ENCODE measurements around the gene PLXNB1. TPM values are rescaled to one million over a fixed set of nuclear protein-coding genes. Genes with fewer than 3 reads are reported as not detected.

The PLXNB1 gene
- total and polyA plus RNA-seq, 4 donors = 36.0 to 123 (median 86.1) TPM

DNA sequence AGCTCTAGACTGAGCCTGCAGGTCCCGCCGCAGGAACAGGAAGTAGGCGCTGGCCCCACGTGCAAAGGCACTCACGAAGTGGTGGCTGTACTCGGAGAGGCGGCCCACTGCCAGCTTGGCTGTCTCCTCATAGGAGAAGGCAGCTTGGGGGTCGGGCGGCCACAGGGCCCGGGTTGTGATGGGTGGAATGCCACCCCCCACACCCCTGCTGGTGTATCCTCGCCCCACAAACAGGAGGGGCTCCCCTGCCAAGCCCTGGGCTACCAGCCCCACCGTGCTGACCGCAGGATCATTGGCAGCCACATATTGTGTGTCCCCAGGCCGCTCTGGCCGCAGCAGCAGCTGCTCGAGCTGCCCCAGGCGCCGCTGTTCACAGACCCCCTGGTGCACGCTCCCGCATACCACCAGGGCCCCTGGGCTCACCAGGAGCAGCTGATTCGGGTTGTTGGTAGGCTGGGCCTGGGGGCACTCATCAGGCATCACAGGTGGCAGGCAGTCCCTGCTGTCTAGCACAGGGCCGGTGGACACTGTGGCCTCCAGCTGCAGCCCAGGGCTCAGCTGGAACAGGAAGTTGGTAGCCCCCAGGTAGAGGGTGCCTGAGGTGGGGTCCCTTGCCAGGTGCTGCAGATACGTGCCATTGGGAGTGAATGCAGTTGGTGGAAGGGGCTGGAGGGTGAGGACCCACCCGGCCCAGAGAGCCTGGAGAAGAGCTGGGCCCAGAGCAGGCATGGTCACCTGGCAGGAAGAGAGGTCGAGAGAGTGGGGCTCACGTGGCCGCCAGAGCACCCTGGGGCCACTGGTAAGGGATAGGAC lies 5.8 kb downstream of the PLXNB1 start:
- peaks cover 0 to 40% (median 23%) of the 10 kb centered on the region in 5 donors for H3K4me1 ChIP-seq (ENCODE audit: control insufficient read depth in 5 of 5, insufficient read depth in 5 of 5, low read length in 5 of 5)
- DNase-seq = no peak

DNA sequence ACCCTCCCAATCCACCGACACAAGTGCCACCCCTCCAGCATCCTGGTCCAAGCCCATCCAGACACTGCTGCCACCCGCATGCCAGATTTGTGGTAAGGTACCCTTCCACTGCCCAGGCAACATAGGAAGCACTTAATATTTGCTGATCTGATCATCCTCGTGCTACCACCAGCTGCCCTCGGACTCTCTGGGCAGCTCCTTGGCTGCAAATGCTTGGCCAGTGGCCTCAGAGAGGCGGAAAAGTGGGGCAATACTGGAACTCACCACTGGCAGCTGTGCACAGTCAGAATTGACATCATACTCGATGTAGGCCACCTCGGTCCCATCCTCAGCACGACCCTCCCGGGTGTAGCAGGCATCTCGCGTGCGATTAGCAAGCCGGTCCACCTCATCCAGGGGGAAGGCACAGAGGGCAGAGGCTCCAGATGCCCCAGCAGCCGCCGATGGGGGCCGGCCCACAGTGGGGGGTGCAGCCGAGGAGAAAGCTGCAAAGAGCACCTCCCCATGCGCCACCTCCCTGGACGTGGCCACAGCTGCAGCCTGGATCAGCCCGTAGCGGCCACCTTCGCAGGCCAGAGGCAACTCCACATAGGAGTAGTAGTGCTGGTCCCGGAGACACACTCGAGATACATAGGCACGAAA lies 6.5 kb downstream of the PLXNB1 start:
- whole genome bisulfite sequencing, 2 donors = 87 to 89% methylated on average over 25 of the region's 25 CpGs

More for the DNA sequence above, 5.8 kb downstream of the PLXNB1 start:
- ATAC-seq (ENCODE audit: insufficient read depth, low FRiP score) = no peak
- H3K9me3 ChIP-seq (ENCODE audit: control insufficient read depth in 4 of 4, insufficient read depth in 3 of 4, low read length in 3 of 4) = no peaks in the 10 kb centered on the region
- H3K9ac ChIP-seq (ENCODE audit: insufficient read depth in 1 of 2, low read length in 2 of 2) = peak overlapping the region in 1 of 2 donors; percentile 32
- H3K27me3 ChIP-seq (ENCODE audit: control insufficient read depth in 3 of 3, insufficient read depth in 3 of 3, low read length in 2 of 3) = no peaks in the 10 kb centered on the region
- WGBS, 2 donors = 85 to 88% methylated on average over 27 of the region's 27 CpGs
- peaks cover 0 to 25% (median 4%) of the 10 kb centered on the region in 4 donors for H3K36me3 ChIP-seq (ENCODE audit: control insufficient read depth in 4 of 4, insufficient read depth in 4 of 4, low read length in 4 of 4)
- no peak overlapping the region for H3K27ac ChIP-seq (ENCODE audit: low read depth in 1 of 2, low read length in 1 of 2)
- TF ChIP-seq, protein P1, sequence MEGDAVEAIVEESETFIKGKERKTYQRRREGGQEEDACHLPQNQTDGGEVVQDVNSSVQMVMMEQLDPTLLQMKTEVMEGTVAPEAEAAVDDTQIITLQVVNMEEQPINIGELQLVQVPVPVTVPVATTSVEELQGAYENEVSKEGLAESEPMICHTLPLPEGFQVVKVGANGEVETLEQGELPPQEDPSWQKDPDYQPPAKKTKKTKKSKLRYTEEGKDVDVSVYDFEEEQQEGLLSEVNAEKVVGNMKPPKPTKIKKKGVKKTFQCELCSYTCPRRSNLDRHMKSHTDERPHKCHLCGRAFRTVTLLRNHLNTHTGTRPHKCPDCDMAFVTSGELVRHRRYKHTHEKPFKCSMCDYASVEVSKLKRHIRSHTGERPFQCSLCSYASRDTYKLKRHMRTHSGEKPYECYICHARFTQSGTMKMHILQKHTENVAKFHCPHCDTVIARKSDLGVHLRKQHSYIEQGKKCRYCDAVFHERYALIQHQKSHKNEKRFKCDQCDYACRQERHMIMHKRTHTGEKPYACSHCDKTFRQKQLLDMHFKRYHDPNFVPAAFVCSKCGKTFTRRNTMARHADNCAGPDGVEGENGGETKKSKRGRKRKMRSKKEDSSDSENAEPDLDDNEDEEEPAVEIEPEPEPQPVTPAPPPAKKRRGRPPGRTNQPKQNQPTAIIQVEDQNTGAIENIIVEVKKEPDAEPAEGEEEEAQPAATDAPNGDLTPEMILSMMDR (IDR thresholded peaks at IDR 0.05; ENCODE audit: control extremely low read depth, extremely low read depth) = no peak
- H3K4me3 ChIP-seq = no peak overlapping the region

DNA sequence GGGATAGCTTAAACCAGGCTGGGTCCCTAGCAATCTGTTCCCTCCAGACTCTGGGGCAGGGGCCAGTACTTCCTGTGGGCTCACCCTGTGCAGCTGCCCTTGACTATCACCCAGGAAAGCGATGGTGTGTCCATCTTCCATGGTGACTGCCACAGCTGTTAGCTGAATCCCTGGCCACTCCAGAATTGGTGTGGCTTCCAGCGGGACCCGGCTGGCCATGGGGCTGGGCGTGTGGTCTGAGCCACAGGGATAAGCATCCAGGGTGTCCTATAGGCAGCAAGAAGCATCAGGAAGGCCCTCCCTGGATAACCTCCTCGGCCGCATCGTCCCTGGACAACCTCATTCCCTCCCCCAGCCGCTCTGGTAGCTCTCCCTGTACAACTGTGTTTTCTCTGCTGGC lies 7.2 kb downstream of the PLXNB1 start:
- no peak for DNase-seq
- TF ChIP-seq, protein P1 (IDR thresholded peaks at IDR 0.05; ENCODE audit: control extremely low read depth, extremely low read depth) = no peak
- 94 to 97% methylated on average over 7 to 8 of the region's 8 CpGs for WGBS, 2 donors
- Histone ChIP-seq H3K27me3 (ENCODE audit: control insufficient read depth in 3 of 3, insufficient read depth in 3 of 3, low read length in 2 of 3) (no peaks in the 10 kb centered on the region), H3K9ac (ENCODE audit: insufficient read depth in 1 of 2, low read length in 2 of 2) (no peak overlapping the region), H3K27ac (ENCODE audit: low read depth in 1 of 2, low read length in 1 of 2) (no peak overlapping the region), H3K36me3 (ENCODE audit: control insufficient read depth in 4 of 4, insufficient read depth in 4 of 4, low read length in 4 of 4) (peaks cover 0 to 37% (median 6%) of the 10 kb centered on the region in 4 donors), H3K9me3 (ENCODE audit: control insufficient read depth in 4 of 4, insufficient read depth in 3 of 4, low read length in 3 of 4) (no peaks in the 10 kb centered on the region), H3K4me1 (ENCODE audit: control insufficient read depth in 5 of 5, insufficient read depth in 5 of 5, low read length in 5 of 5) (peaks cover 0 to 31% (median 19%) of the 10 kb centered on the region in 5 donors), H3K4me3 (no peak overlapping the region)
- ATAC-seq (ENCODE audit: insufficient read depth, low FRiP score) = no peak

More for the DNA sequence above, 6.5 kb downstream of the PLXNB1 start:
- Histone ChIP-seq H3K36me3 (ENCODE audit: control insufficient read depth in 4 of 4, insufficient read depth in 4 of 4, low read length in 4 of 4) (peaks cover 0 to 30% (median 6%) of the 10 kb centered on the region in 4 donors), H3K9me3 (ENCODE audit: control insufficient read depth in 4 of 4, insufficient read depth in 3 of 4, low read length in 3 of 4) (no peaks in the 10 kb centered on the region), H3K27me3 (ENCODE audit: control insufficient read depth in 3 of 3, insufficient read depth in 3 of 3, low read length in 2 of 3) (no peaks in the 10 kb centered on the region), H3K4me3 (no peak overlapping the region), H3K9ac (ENCODE audit: insufficient read depth in 1 of 2, low read length in 2 of 2) (no peak overlapping the region), H3K27ac (ENCODE audit: low read depth in 1 of 2, low read length in 1 of 2) (no peak overlapping the region), H3K4me1 (ENCODE audit: control insufficient read depth in 5 of 5, insufficient read depth in 5 of 5, low read length in 5 of 5) (peaks cover 0 to 38% (median 22%) of the 10 kb centered on the region in 5 donors)
- ATAC-seq (ENCODE audit: insufficient read depth, low FRiP score) (no peak), DNase-seq (no peak)
- TF ChIP-seq, protein P1 (IDR thresholded peaks at IDR 0.05; ENCODE audit: control extremely low read depth, extremely low read depth) = no peak
